Gastrocnemius medialis (tissue), 4 donors: Measurements from ENCODE around the gene SESN2. TPM values are rescaled to one million over a fixed set of nuclear protein-coding genes. Genes with fewer than 3 reads are reported as not detected.

ENCODE experiments used
- ATAC-seq, 2 donors: fragments of 150-250 bp; one replicate each; pipeline ENCODE4 v1.9.1; 2016
- DNase-seq, 2 donors: peaks; one replicate each; pipeline ENCODE4 v3.0.0-alpha.2; 2019
- H3K27ac ChIP-seq, 4 donors: fragments of 200-600 bp; sonication (generic); 1 replicate in 1 of 4; 2 replicates in 3 of 4; pipeline ENCODE4 v1.5.1; 2016 to 2018; ENCODE audit warnings: mild to moderate bottlenecking in 2 of 4, moderate library complexity in 1 of 4
- H3K27me3 ChIP-seq, 3 donors: fragments of 200-600 bp; sonication (generic) in 2 of 3; 1 replicate in 1 of 3; 2 replicates in 2 of 3; pipeline versions ENCODE4 v1.5.1 to v1.6.0; 2016 to 2019; ENCODE audit warnings: mild to moderate bottlenecking in 1 of 3, moderate library complexity in 1 of 3
- H3K36me3 ChIP-seq, 2 donors: fragments of 200-600 bp; sonication (generic) in 1 of 2; one replicate each; pipeline ENCODE4 v1.5.1; 2017 to 2018
- H3K4me1 ChIP-seq, 2 donors: fragments of 200-600 bp; sonication (generic) in 1 of 2; one replicate each; pipeline ENCODE4 v1.5.1; 2016 to 2017; ENCODE audit warnings: mild to moderate bottlenecking in 2 of 2
- H3K4me3 ChIP-seq, 4 donors: fragments of 200-600 bp; sonication (generic) in 3 of 4; 1 replicate in 1 of 4; 2 replicates in 3 of 4; pipeline ENCODE4 v1.5.1; 2016 to 2019; ENCODE audit warnings: mild to moderate bottlenecking in 2 of 4
- H3K9me3 ChIP-seq, 3 donors: fragments of 200-600 bp; sonication (generic) in 2 of 3; 1 replicate in 1 of 3; 2 replicates in 2 of 3; pipeline ENCODE4 v1.5.1; 2016 to 2019
- CTCF ChIP-seq, 5 experiments: fragments of 450-650 bp in 3 of 5; fragments of 200-600 bp in 2 of 5; sonication (generic) in 2 of 5; IDR thresholded peaks in 4 of 5; conservative IDR thresholded peaks in 1 of 5; 1 replicate in 4 of 5; 2 replicates in 1 of 5; pipeline ENCODE4 v1.5.1; 2016 to 2019; ENCODE audit warnings: antibody characterized with exemption in 5 of 5, mild to moderate bottlenecking in 3 of 5, moderate library complexity in 3 of 5
- POLR2A ChIP-seq, 2 donors: fragments of 450-650 bp; IDR thresholded peaks; one replicate each; pipeline ENCODE4 v1.6.1; 2017; ENCODE audit warnings: antibody characterized with exemption in 2 of 2, mild to moderate bottlenecking in 2 of 2, moderate library complexity in 2 of 2
- in situ Hi-C, 4 donors: fragments of 200-750 bp; cut with MboI; loops; one replicate each; pipeline versions ENCODE4 v1.15.0 to v1.8.0; 2017; ENCODE audit warnings: low sequenced_read_pairs in 4 of 4
- intact Hi-C: fragments of 100-400 bp; cut with DNase I; formaldehyde crosslinking; loops from one replicate; pipeline ENCODE4 v1.15.1; 2023; ENCODE audit warnings: low total_unique reads
- total RNA-seq, 4 donors: library from RNA; depleted of rRNA; stranded (reverse); fragments of >200 nt; gene quantifications; one replicate each; pipeline versions ENCODE4 v1.1.0 to v1.2.3, GENCODE V29; 2016

Gene SESN2
- total RNA-seq, 4 donors from 2014 or later = 5.6 to 18.9 (median 12.4) TPM

DNA sequence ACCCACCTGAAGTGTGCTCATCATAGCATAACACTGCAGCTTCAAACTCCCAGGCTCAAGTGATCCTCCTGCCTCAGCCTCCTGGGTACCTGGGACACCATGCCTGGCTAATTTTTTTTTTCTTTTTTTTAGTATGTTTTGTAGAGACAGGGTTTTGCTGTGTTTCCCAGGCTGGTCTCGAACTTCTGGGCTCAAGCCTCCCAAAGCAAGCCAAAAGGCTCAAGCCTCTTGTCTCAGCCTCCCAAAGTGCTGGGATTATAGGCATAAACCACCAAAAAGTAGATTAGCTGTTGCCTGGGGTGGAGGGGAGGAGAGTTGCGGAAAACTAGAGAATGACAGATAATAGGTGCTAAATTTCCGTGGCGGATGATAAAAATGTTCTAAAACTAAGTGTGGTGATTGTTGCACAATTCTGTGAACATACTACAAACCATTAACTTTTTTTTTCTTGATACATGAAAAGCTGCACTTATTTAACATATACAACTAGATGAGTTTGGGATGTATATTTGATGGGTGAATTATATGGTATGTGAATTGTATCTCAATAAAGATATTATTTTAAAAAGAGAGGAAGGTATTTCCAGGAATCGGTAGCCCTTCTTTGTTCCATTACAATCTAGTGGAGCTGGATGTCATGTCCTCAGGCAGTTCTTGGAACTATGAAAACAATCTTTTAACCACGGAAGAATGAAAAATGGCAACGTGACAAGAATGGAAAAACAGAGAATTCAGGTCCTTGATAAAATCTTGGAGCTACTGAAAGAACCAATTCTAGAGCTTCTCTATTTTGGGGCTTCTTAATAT lies 42.3 kb downstream of the SESN2 start:
- H3K36me3 ChIP-seq = no peaks in the 10 kb centered on the region
- intact Hi-C loops (no loop called here), in situ Hi-C loops (no loop called here)
- DNase-seq (no peak), ATAC-seq (no peak)
- TF ChIP-seq POLR2A (IDR thresholded peaks at IDR 0.05) (no peak), CTCF (IDR thresholded peaks at IDR 0.05 in 4 of 5, conservative IDR thresholded peaks at IDR 0.05 in 1 of 5) (no peak)
- no peaks in the 10 kb centered on the region for H3K27me3 ChIP-seq
- H3K4me1 ChIP-seq = peaks cover 0 to 2% of the 10 kb centered on the region in 2 donors
- H3K9me3 ChIP-seq = no peaks in the 10 kb centered on the region
- no peak overlapping the region for H3K4me3 ChIP-seq
- H3K27ac ChIP-seq = no peak overlapping the region

DNA sequence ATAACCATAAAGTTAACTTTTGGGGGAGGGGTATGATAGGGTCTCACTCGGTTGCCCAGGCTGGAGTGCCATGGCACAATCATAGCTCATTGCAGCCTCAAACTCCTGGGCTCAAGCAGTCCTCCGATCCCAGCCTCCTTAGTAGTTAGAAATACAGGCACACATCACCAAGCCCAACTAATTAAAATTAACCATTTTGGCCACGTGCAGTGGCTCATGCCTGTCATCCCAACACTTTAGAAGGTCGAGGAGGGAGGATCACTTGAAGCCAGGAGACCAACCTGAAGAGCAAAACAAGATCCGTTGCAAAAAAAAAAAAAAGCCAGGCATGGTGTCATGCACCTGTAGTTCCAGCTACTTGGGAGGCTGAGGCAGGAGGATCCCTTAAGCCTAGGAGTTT lies 42.9 kb downstream of the SESN2 start:
- Histone ChIP-seq H3K4me3 (no peak overlapping the region), H3K9me3 (no peaks in the 10 kb centered on the region), H3K27me3 (no peaks in the 10 kb centered on the region), H3K4me1 (no peaks in the 10 kb centered on the region), H3K27ac (no peak overlapping the region), H3K36me3 (no peaks in the 10 kb centered on the region)
- in situ Hi-C loops = no loop called here
- DNase-seq (no peak), ATAC-seq (no peak)
- intact Hi-C loops = no loop called here
- TF ChIP-seq POLR2A (IDR thresholded peaks at IDR 0.05) (no peak), CTCF (IDR thresholded peaks at IDR 0.05 in 4 of 5, conservative IDR thresholded peaks at IDR 0.05 in 1 of 5) (no peak)

- H3K36me3 ChIP-seq = no peaks in the 10 kb centered on the region
- no peaks in the 10 kb centered on the region for H3K9me3 ChIP-seq
- H3K4me1 ChIP-seq = no peaks in the 10 kb centered on the region
- intact Hi-C loops (no loop called here), in situ Hi-C loops (no loop called here)
- no peak for DNase-seq
- TF ChIP-seq CTCF (IDR thresholded peaks at IDR 0.05 in 4 of 5, conservative IDR thresholded peaks at IDR 0.05 in 1 of 5) = no peak
- TF ChIP-seq POLR2A (IDR thresholded peaks at IDR 0.05) = no peak
- no peak overlapping the region for H3K27ac ChIP-seq
- H3K4me3 ChIP-seq = no peak overlapping the region
- no peak for ATAC-seq
- no peaks in the 10 kb centered on the region for H3K27me3 ChIP-seq
These were observed 47.1 kb downstream of the SESN2 start for GRCh38 chr1:28306301-28306949.

DNA sequence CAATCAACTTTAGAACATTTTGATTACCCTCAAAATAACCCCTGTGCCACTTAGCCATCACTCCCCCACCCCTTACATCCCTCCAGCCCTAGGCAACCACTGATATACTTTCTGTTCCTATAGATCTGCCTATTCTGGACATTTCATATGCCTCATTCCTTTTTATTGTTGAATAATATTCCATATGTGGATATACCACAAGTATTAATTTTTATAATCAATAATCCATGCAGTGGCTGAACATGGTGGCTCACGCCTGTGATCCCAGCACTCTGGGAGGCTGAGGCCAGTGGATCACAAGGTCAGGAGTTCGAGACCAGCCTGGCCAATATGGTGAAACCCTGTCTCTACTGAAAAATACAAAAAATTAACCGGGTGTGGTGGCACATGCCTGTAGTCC lies 49.4 kb downstream of the SESN2 start:
- TF ChIP-seq CTCF (IDR thresholded peaks at IDR 0.05 in 4 of 5, conservative IDR thresholded peaks at IDR 0.05 in 1 of 5) = no peak
- TF ChIP-seq POLR2A (IDR thresholded peaks at IDR 0.05) = no peak
- H3K27ac ChIP-seq = no peak overlapping the region
- DNase-seq (no peak), ATAC-seq (no peak)
- no peaks in the 10 kb centered on the region for H3K4me1 ChIP-seq
- H3K27me3 ChIP-seq = no peaks in the 10 kb centered on the region
- intact Hi-C loops (no loop called here), in situ Hi-C loops (no loop called here)
- H3K9me3 ChIP-seq = no peaks in the 10 kb centered on the region
- H3K4me3 ChIP-seq = no peak overlapping the region
- H3K36me3 ChIP-seq = no peaks in the 10 kb centered on the region
